T-helper 2 cell treated with Interferon-gamma antibody and Interleukin-4, amounts not matched to agents 5 μg/mL and 100 μg/mL, for 36 hours (primary cell): ENCODE measurements around the gene MAP3K12.
A peak's percentile ranks its signal among the peaks of the same experiment; 100 is the strongest.
"Not testable (repeated sequence)": the region's sequence is repeated elsewhere in the genome, so short reads cannot be mapped to it uniquely, and the experiment has no call there.

Experiments
- DNase-seq: peaks from one replicate; pipeline ENCODE4 v3.0.0; 2021; ENCODE audit warnings: low spot score
- H3K27ac Mint-ChIP-seq: one replicate; pipeline ENCODE4 v1.8.0; 2021; ENCODE audit warnings: mild to moderate bottlenecking, mixed read lengths
- H3K27me3 Mint-ChIP-seq: one replicate; pipeline ENCODE4 v1.8.0; 2021; ENCODE audit warnings: low read depth, mixed read lengths
- H3K36me3 Mint-ChIP-seq: one replicate; pipeline ENCODE4 v1.8.0; 2021; ENCODE audit warnings: low read depth, mixed read lengths
- H3K4me1 Mint-ChIP-seq: one replicate; pipeline ENCODE4 v1.8.0; 2021; ENCODE audit warnings: low read depth, mixed read lengths
- H3K4me3 Mint-ChIP-seq: one replicate; pipeline ENCODE4 v1.8.0; 2022; ENCODE audit warnings: mild to moderate bottlenecking, moderate library complexity, mixed read lengths
- H3K9me3 Mint-ChIP-seq: one replicate; pipeline ENCODE4 v1.8.0; 2021; ENCODE audit warnings: mixed read lengths

MAP3K12 gene

DNA sequence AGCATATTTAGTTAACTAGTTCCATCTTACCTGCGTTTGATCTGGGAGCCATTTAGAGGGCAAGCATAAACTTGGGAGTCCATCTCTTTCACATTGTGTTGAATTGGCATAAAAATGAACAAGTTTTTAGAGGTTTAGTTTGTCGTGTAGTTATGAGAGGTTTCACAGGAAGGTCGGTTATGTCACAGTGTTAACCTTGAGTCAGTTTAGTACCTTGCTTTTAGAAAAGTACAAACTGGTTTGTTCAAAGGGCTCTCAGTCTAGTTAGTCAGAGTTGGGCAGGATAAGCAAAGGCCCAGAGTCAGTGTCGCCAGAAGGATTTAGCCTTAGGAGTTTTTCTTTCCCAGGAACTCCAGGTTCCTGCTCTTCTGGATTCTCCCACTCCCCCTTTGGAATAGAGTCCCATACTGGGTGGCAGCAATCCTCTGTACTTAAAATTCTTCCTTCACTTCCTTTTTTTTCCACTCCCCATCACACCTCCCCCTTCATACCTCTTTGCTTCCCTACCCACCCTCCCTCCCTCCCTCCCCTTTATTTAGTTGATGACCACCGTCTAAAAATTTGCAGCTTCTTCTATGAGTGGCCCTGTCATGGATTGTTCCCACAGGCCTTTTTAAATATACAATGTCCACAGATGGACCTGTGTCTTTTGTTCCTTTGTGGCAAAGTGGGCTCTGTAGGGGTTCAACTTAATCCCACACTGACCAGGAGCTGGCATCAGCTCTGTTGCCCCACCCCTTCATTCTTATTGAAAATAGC lies 35.3 kb downstream of the MAP3K12 start:
- H3K27ac Mint-ChIP-seq, result no peak overlapping the region

DNA sequence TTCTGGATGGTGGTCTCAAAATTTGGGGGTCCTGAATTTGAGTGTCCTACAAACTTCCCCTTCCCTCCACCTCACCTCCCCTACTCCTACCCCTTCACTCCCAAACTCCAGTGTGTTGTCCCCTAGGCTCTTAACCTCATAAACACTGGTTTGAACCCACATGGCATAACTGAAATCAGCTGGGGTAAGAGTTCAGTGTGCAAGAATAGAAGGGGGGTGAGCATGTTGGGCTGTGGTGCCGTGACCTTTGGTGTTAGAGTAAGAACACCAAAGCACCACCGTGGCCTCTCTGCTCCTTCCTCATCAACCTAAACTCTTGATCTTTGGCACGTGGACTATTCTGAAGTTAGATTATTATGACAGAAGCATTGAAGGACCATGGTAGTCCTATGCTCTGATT lies 36.3 kb downstream of the MAP3K12 start:
- Mint-ChIP-seq H3K4me3 (no peak overlapping the region), H3K4me1 (peaks cover 23% of the 10 kb centered on the region), H3K27ac (no peak overlapping the region), H3K36me3 (peaks cover 92% of the 10 kb centered on the region), H3K9me3 (no peaks in the 10 kb centered on the region), H3K27me3 (no peaks in the 10 kb centered on the region)
- no peak for DNase-seq

More for the DNA sequence above, 35.3 kb downstream of the MAP3K12 start:
- DNase-seq, result no peak
- peaks cover 90% of the 10 kb centered on the region for H3K36me3 Mint-ChIP-seq
- no peaks in the 10 kb centered on the region for H3K27me3 Mint-ChIP-seq
- peaks cover 23% of the 10 kb centered on the region for H3K4me1 Mint-ChIP-seq
- no peak overlapping the region for H3K4me3 Mint-ChIP-seq
- no peaks in the 10 kb centered on the region for H3K9me3 Mint-ChIP-seq

DNA sequence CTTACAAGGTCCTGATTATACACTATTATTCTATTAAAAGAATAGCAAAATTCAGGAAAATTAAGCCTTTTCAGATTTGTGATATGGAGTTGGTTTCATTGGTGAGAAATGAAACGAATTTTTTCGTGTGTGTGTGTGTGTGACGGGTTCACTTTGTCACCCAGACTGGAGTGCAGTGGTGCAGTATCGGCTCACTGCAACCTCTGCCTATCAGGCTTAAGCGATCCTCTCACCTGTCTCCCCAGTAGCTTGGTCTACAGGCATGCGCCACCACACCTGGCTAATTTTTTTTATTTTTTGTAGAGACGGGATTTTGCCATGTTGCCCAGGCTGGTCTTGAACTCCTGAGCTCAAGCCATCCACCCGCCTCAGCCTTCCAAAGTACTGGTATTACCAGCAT lies 37.7 kb downstream of the MAP3K12 start:
- H3K4me1 Mint-ChIP-seq, result peaks cover 19% of the 10 kb centered on the region
- DNase-seq, result no peak
- no peaks in the 10 kb centered on the region for H3K9me3 Mint-ChIP-seq
- no peak overlapping the region for H3K4me3 Mint-ChIP-seq
- no peak overlapping the region for H3K27ac Mint-ChIP-seq
- no peaks in the 10 kb centered on the region for H3K27me3 Mint-ChIP-seq
- H3K36me3 Mint-ChIP-seq, result peaks cover 87% of the 10 kb centered on the region

DNA sequence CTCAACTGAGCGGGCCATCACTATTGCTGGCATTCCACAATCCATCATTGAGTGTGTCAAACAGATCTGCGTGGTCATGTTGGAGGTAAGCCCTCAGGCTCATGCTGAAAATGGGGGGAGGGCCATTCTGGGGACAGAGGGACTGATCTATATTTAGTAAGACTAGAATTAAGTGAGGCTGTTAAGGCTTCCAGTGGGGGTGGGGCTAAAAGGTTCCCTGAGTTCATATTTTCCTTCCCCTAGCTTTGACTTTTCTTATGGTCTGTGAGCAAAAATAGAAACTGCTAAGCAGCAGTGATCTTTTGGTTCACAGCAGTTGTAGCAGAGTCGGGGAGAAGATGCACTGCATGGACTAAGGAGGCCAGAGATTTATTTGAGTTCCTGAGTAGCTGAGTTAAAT lies 38.2 kb downstream of the MAP3K12 start:
- Mint-ChIP-seq H3K27ac (no peak overlapping the region), H3K9me3 (no peaks in the 10 kb centered on the region), H3K4me3 (no peak overlapping the region), H3K4me1 (peaks cover 19% of the 10 kb centered on the region), H3K27me3 (no peaks in the 10 kb centered on the region), H3K36me3 (peaks cover 84% of the 10 kb centered on the region)
- DNase-seq, result no peak

DNA sequence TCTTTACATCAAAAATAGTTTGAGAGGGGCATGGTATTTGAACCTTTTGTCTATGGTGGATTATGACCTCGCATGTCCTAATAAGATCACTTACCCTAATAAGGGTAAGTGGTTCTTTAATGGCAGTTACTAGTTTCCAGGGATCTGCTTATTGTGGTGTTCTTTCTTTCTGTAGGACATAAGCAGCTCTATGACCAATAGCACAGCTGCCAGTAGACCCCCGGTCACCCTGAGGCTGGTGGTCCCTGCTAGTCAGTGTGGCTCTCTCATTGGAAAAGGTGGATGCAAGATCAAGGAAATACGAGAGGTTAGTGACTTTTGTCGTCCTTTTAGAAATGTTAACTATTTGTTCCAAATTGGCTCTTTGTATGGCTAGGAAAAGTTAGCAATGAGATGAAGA lies 40.2 kb downstream of the MAP3K12 start:
- H3K4me1 Mint-ChIP-seq, result peaks cover 29% of the 10 kb centered on the region

DNA sequence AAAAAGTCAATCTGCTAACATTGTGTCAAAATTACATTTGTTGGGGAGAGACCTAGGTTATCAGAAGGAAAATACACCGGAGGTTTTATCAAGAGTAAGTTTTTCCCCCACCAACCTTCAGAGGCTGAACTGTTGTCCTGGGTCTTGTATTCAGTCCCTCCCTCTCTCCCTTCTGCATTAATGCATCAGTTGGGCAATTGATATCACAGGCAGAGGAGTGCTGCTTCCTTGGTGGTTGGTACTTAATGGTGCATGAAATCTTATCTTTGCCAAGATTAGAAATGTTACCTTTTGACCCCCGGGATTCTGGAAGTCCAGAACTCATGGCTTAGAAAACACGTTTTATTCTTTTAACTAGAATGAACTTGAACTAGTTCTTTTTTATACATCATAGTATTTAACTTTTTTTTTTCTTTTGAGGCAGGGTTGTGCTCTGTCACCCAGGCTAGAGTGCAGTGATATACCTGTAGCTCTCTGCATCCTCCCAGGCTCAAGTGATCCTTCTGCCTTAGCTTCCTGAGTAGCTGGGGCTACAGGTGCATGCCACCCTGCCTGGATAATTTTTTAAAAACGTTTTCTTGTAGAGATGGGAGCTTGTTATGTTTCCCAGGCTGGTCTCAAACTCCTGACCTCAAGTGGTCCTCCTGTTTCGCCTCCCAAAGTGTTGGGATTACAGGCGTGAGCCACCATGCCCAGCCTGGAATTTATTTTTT lies 42.4 kb downstream of the MAP3K12 start:
- Mint-ChIP-seq H3K4me3 (no peak overlapping the region), H3K27ac (no peak overlapping the region), H3K27me3 (no peaks in the 10 kb centered on the region), H3K9me3 (no peaks in the 10 kb centered on the region), H3K4me1 (peaks cover 27% of the 10 kb centered on the region), H3K36me3 (peaks cover 80% of the 10 kb centered on the region)
- DNase-seq, result no peak

More for the DNA sequence above, 40.2 kb downstream of the MAP3K12 start:
- H3K9me3 Mint-ChIP-seq, result no peaks in the 10 kb centered on the region
- no peak overlapping the region for H3K4me3 Mint-ChIP-seq
- no peak overlapping the region for H3K27ac Mint-ChIP-seq
- peaks cover 87% of the 10 kb centered on the region for H3K36me3 Mint-ChIP-seq
- no peaks in the 10 kb centered on the region for H3K27me3 Mint-ChIP-seq
- no peak for DNase-seq

DNA sequence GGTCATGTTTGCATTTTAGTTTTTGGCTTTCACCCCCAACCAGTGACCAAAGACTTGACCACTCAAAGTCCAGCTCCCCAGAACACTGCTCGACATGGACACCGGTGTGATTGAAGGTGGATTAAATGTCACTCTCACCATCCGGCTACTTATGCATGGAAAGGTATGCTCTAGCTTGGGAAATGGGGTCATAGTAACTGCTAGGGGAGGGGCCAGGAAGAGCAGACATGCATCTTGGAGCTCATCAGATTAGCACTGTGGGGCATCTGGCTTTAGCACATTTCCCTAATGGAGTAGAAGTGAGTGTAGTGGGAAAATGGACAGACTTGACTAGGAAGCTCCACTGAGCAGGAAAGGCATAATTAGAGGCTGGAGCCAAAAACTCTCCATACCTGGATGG lies 44.6 kb downstream of the MAP3K12 start:
- Mint-ChIP-seq H3K27ac (peak overlapping the region; percentile 21), H3K27me3 (no peaks in the 10 kb centered on the region), H3K4me3 (peak overlapping the region; percentile 97), H3K4me1 (peaks cover 25% of the 10 kb centered on the region), H3K36me3 (peaks cover 63% of the 10 kb centered on the region), H3K9me3 (no peaks in the 10 kb centered on the region)
- no peak for DNase-seq

DNA sequence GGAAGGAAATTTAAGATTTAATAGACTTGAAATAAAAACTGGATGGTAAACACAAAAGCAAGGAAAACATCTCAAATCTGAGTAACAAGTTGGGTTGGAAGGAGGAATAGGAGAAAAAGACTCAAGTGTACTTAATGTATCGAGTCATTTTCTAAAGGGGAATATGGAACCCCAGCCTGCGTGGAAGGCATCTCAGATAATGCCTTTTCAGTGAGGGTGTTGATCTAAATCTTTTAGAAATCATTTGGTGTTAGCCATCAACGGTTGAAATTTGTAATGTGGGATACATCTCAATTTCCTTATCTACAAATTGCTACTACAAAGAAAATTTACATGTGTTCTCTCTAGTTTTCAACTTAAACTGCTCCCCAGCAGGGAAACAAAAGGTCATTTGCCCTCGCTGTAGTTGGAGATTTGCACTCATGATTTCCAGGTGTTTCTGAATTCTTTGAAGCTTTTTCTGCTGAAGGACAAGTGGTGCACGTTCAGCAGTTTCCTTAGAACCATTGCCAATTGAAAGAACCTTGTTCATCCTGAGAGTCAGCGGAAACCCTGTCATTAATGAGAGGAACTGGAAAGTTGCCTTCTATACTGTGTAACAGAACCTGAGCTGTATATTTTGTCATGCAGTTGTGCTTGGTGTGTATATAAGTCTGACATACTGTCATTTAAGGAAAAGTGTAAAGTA lies 45.2 kb downstream of the MAP3K12 start:
- Mint-ChIP-seq H3K36me3 (peaks cover 59% of the 10 kb centered on the region), H3K4me1 (peaks cover 25% of the 10 kb centered on the region)

DNA sequence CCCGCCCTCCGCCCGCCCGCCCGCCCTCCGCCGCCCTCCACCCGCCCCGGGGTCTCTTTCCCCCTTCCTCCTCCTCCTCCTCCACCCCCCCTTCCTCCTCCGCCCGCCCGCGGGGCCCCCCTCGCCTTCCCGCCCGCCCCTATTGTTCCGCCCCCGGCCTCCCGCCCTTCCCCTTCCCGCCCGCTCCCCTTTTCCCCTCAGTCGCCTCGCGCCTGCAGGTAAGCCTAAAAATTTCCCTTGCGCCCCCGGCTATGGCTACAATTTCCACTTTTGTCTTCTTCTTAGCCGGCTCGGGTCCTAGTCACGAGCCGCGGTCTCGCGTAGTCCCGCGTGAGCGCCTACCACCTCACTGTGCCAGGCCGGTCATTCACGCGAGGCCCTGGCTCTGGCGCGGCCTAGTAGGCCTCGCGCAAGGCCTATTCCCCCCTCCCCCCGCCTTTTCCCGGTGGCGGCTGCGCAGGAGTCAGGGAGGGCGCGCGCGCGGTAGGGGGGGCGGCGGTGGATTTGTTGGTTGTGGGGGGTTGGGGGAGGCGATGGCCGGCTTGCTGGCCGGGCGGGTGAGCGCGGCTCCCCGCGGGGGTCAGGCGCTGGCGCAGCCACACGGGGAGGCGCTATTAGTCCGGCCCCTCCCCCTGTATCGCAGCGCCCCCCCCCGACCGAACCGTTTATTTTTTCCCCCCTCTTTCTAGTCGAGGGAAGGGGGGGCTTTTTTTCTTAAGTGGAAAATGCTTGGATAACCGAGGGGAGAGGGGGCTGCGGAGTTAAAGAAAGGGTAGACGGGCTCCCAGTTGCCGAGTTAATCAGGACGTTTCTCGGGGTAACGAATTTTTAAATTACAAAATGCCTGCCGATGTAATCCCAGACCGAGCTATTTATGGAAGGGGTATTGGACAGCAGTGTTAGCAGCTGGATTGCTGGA lies 46.8 kb downstream of the MAP3K12 start:
- peaks cover 54% of the 10 kb centered on the region for H3K36me3 Mint-ChIP-seq
- H3K9me3 Mint-ChIP-seq, result no peaks in the 10 kb centered on the region
- peaks cover 27% of the 10 kb centered on the region for H3K4me1 Mint-ChIP-seq
- H3K27me3 Mint-ChIP-seq, result no peaks in the 10 kb centered on the region
- peak; percentile 66 for DNase-seq
- peak overlapping the region; percentile 97 for H3K4me3 Mint-ChIP-seq
- peak overlapping the region; percentile 100 for H3K27ac Mint-ChIP-seq

More for the DNA sequence above, 45.2 kb downstream of the MAP3K12 start:
- Mint-ChIP-seq H3K9me3 (no peaks in the 10 kb centered on the region), H3K4me3 (peak overlapping the region; percentile 97), H3K27ac (peak overlapping the region; percentile 17), H3K27me3 (no peaks in the 10 kb centered on the region)
- no peak for DNase-seq

DNA sequence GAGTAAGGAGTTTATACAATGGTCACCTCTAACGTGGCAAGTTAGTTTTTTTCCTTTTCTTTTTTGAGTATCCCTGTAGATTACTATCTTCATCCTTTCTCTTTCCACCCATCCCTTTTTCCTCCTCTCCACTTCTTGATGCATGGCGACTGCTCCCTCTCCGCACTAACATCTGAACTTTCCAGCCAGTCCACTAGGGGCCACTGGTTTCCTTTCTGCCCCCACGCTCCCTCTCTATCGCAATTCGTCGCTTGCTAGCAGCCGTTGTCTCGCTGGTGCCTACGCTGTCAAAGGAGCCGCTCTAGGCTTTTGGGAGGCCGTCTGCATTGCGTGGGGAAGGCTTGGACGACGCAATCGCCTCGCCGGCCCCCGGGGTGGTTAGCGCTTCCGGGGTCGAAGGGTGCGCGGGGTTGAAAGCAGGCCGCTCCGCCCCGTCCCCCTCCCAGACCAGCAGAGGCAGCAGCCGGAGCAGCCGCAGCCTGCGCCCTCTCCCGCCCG lies 47.5 kb downstream of the MAP3K12 start, which contains the start of gene PCBP2:
TSS of gene PCBP2 (plus strand) at position 442 of the 498 bp plus-strand sequence. CDS start 2,699 bp downstream, outside the sequence.
- H3K4me1 Mint-ChIP-seq, result peaks cover 27% of the 10 kb centered on the region
- H3K27ac Mint-ChIP-seq, result peak within 1 kb of the TSS; percentile 100
- H3K36me3 Mint-ChIP-seq, result peaks cover 51% of the 10 kb centered on the region
- DNase-seq, result peak; percentile 98
- H3K27me3 Mint-ChIP-seq, result no peaks in the 10 kb centered on the region
- H3K4me3 Mint-ChIP-seq, result peak within 1 kb of the TSS; percentile 97
- no peaks in the 10 kb centered on the region for H3K9me3 Mint-ChIP-seq

DNA sequence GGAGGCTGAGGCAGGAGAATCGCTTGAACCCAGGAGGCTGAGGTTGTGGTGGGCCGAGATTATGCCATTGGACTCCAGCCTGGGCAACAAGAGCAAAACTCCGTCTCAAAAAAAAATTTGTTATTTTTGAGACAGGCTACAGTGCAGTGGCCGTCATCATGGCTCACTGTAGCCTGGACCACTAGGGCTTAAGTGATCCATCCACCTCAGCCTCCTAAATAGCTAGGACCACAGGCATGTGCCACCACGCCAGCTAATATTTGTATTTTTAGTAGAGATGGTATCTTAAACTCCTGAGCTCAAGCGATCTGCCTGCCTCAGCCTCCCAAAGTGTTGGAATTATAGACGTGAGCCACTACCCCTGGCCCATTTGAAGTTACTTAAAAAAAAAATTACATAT lies 48.3 kb downstream of the MAP3K12 start:
- peaks cover 54% of the 10 kb centered on the region for H3K36me3 Mint-ChIP-seq
- no peaks in the 10 kb centered on the region for H3K27me3 Mint-ChIP-seq
- H3K4me1 Mint-ChIP-seq, result peaks cover 33% of the 10 kb centered on the region
- no peak for DNase-seq
- H3K9me3 Mint-ChIP-seq, result no peaks in the 10 kb centered on the region
- H3K27ac Mint-ChIP-seq, result no peak overlapping the region
- no peak overlapping the region for H3K4me3 Mint-ChIP-seq

DNA sequence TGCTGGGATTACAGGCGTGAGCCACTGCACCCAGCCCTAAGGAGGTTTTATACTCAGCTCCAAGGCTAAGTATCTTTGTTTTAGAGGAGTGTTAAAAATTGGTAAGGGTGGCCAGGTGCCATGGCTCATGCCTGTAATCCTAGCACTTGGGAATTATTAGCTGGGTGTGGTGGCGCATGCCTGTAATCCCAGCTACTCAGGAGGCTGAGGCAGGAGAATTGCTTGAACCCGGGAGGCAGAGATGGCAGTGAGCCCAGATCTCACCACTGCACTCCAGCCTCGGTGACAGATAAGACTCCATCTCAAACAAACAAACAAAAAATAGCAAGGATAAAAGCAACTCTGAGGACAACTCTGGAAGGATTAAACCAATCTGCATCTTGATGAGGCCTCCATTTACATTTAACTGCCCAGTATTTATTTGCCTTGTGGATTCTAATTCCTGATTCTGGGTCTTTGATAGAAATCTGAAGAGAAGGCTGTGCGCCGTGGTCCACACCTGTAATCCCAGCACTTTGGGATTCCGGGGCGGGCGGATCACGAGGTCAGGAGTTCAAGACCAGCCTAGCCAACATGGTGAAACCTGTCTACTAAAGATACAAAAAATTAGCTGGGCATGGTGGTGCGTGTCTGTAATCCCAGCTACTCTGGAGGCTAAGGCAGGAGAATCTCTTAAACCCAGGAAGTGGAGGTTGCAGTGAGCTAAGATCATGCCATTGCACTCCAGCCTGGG lies 54.5 kb downstream of the MAP3K12 start:
- H3K9me3 Mint-ChIP-seq, DNase-seq, H3K27me3 Mint-ChIP-seq, H3K27ac Mint-ChIP-seq, H3K4me3 Mint-ChIP-seq: not testable (repeated sequence)
- Mint-ChIP-seq H3K4me1 (peaks cover 33% of the 10 kb centered on the region), H3K36me3 (peaks cover 43% of the 10 kb centered on the region)
